Myocyte (in vitro differentiated cells): ENCODE results near the gene SEC14L2. TPM values are rescaled to one million over a fixed set of nuclear protein-coding genes. Genes with fewer than 3 reads are reported as not detected.

ENCODE experiments used
- DNase-seq: peaks from one replicate; pipeline ENCODE4 v3.0.0-alpha.2; 2012; ENCODE audit warnings: low read depth
- total RNA-seq: library from RNA; depleted of rRNA; stranded (reverse); fragments of >200 nt; gene quantifications from 2 replicates; pipeline ENCODE4 v1.2.3, GENCODE V29; 2014

The SEC14L2 gene
- total RNA-seq, 1 donor from 2014 or later, result 3.4 TPM

- no peak for DNase-seq
Observed at GRCh38 chr22:30404307-30404706, 7.5 kb downstream of the SEC14L2 start.

GRCh38 chr22:30405731-30406130 is 8.9 kb downstream of the SEC14L2 start:
- DNase-seq, result no peak

GRCh38 chr22:30406400-30406799 is 9.6 kb downstream of the SEC14L2 start:
- DNase-seq, result no peak

- DNase-seq, result peak; percentile 76
Observed at GRCh38 chr22:30408388-30409102, 11.7 kb downstream of the SEC14L2 start.

GRCh38 chr22:30411780-30412179 is 15.0 kb downstream of the SEC14L2 start:
- DNase-seq, result peak; percentile 20

GRCh38 chr22:30413001-30413400 is 16.2 kb downstream of the SEC14L2 start:
- no peak for DNase-seq

- no peak for DNase-seq
Observed at GRCh38 chr22:30413745-30414524, 17.1 kb downstream of the SEC14L2 start.

GRCh38 chr22:30414525-30415047 is 17.8 kb downstream of the SEC14L2 start:
- peak; percentile 30 for DNase-seq

- DNase-seq, result no peak
Observed at GRCh38 chr22:30416403-30416802, 19.6 kb downstream of the SEC14L2 start.

- DNase-seq, result no peak
Observed at GRCh38 chr22:30416837-30417236, 20.0 kb downstream of the SEC14L2 start.

- no peak for DNase-seq
Observed at GRCh38 chr22:30420347-30421125, 23.7 kb downstream of the SEC14L2 start.

- no peak for DNase-seq
Observed at GRCh38 chr22:30421695-30422480, 25.1 kb downstream of the SEC14L2 start.

GRCh38 chr22:30422481-30423300 is 25.9 kb downstream of the SEC14L2 start:
- peak; percentile 93 for DNase-seq

- no peak for DNase-seq
Observed at GRCh38 chr22:30423301-30423958, 26.6 kb downstream of the SEC14L2 start.

- DNase-seq, result peak; percentile 100
Observed at GRCh38 chr22:30423959-30424533, 27.2 kb downstream of the SEC14L2 start.

GRCh38 chr22:30424534-30425326 is 27.9 kb downstream of the SEC14L2 start:
- no peak for DNase-seq

GRCh38 chr22:30425327-30425615 is 28.5 kb downstream of the SEC14L2 start:
- DNase-seq, result no peak
